ENCODE measurements around the gene ANKRD61. TPM values are rescaled to one million over a fixed set of nuclear protein-coding genes. Genes with fewer than 3 reads are reported as not detected.
A peak's percentile ranks its signal among the peaks of the same experiment; 100 is the strongest.
"Not testable (repeated sequence)": the region's sequence is repeated elsewhere in the genome, so short reads cannot be mapped to it uniquely, and the experiment has no call there.

ANKRD61 gene
- total RNA-seq: under 1 TPM in 2 of 9 donors, not detected in 7; 0.22 to 0.52 TPM
- polyA plus RNA-seq: under 1 TPM in 2 of 3 donors, not detected in 1; 0.13 to 0.35 TPM
- long read RNA-seq, donor 1: 0 reads
- long read RNA-seq, donor 2: 0 reads
- long read RNA-seq, donor 3: 0 reads
- long read RNA-seq, donor 4: 0 reads
- long read RNA-seq, donor 5: 0 reads
- long read RNA-seq, donor 6: 0 reads
- long read RNA-seq, donor 7, partial matches to known transcripts: 11 of 11 reads
- long read RNA-seq, donor 7, other reads (novel, unspliced or antisense): 0 of 11 reads
- long read RNA-seq, donor 8: 0 reads
- long read RNA-seq, donor 9: 0 reads
- long read RNA-seq, donor 10: 0 reads

- Histone ChIP-seq H3K36me3 (replicated peaks in 1 of 2) (peaks cover 0 to 67% of the 10 kb centered on the region in 2 donors), H3K9me3 (replicated peaks in 1 of 3) (no peaks in the 10 kb centered on the region), H3K27me3 (no peaks in the 10 kb centered on the region), H3K27ac (no peak within 1 kb of the TSS), H3K4me1 (replicated peaks in 1 of 2) (no peaks in the 10 kb centered on the region), H3K4me3 (no peak within 1 kb of the TSS)
- no peak for TF ChIP-seq POLR2A (IDR thresholded peaks at IDR 0.05)
- no peak for TF ChIP-seq CTCF (IDR thresholded peaks at IDR 0.05)
- intact Hi-C loops (cut with DNase I): no loop called here
- no peak for DNase-seq
- 72 to 91% (median 79%) methylated on average over 2 of the region's 2 CpGs for WGBS, 4 donors
These were observed at the start of gene ANKRD61 for GRCh38 chr7:6030988-6031387. Gene ANKRD61 (plus strand): TSS chr7:6031376. CDS start chr7:6031376, 0 bp downstream.

GRCh38 chr7:5987061-5987460, 44.1 kb upstream of the ANKRD61 start:
- H3K27ac ChIP-seq; DNase-seq; H3K27me3 ChIP-seq; H3K4me3 ChIP-seq; intact Hi-C loops (cut with DNase I); H3K4me1 ChIP-seq (replicated peaks in 1 of 2); H3K9me3 ChIP-seq (replicated peaks in 1 of 3): not testable (repeated sequence)
- 90 to 95% (median 93%) methylated on average over 12 to 15 of the region's 15 CpGs for whole genome bisulfite sequencing, 4 donors
- peaks cover 0 to 30% of the 10 kb centered on the region in 2 donors for H3K36me3 ChIP-seq (replicated peaks in 1 of 2)

- WGBS, 4 donors: 52 to 54% (median 52%) methylated on average over 10 of the region's 10 CpGs
- no peaks in the 10 kb centered on the region for H3K9me3 ChIP-seq (replicated peaks in 1 of 3)
- TF ChIP-seq POLR2A (IDR thresholded peaks at IDR 0.05) (no peak), CTCF (IDR thresholded peaks at IDR 0.05) (peak; percentile 41 to 83 (median 62))
- DNase-seq: peak; percentile 56 to 81 (median 67)
- H3K4me3 ChIP-seq: no peak overlapping the region
- intact Hi-C loops (cut with DNase I): loop anchor here in 1 of 2 donors (10.0 kb wide), 2 partner anchors 47 to 143 kb away; no protein-coding TSS in a partner anchor
- no peaks in the 10 kb centered on the region for H3K27me3 ChIP-seq
- no peak overlapping the region for H3K27ac ChIP-seq
- peaks cover 0 to 68% of the 10 kb centered on the region in 2 donors for H3K36me3 ChIP-seq (replicated peaks in 1 of 2)
- H3K4me1 ChIP-seq (replicated peaks in 1 of 2): no peaks in the 10 kb centered on the region
These were observed 33.9 kb upstream of the ANKRD61 start for GRCh38 chr7:5997210-5997808.

GRCh38 chr7:6007386-6007785, 23.8 kb upstream of the ANKRD61 start:
- intact Hi-C loops (cut with DNase I): no loop called here
- no peak overlapping the region for H3K4me3 ChIP-seq
- WGBS, 4 donors: 77 to 92% (median 84%) methylated on average over 4 of the region's 4 CpGs

GRCh38 chr7:6007835-6008590, 23.2 kb upstream of the ANKRD61 start:
- DNase-seq; H3K27me3 ChIP-seq; H3K9me3 ChIP-seq (replicated peaks in 1 of 3); intact Hi-C loops (cut with DNase I): not testable (repeated sequence)
- Histone ChIP-seq H3K36me3 (replicated peaks in 1 of 2) (peaks cover 0 to 14% of the 10 kb centered on the region in 2 donors), H3K4me1 (replicated peaks in 1 of 2) (peaks cover 7 to 24% of the 10 kb centered on the region in 2 donors), H3K4me3 (peak overlapping the region in 2 of 4 donors; percentile 69 to 86), H3K27ac (peak overlapping the region in 2 of 5 donors; percentile 94)
- WGBS, 4 donors: 48 to 51% (median 49%) methylated on average over 27 of the region's 27 CpGs

More at GRCh38 chr7:6007386-6007785, 23.8 kb upstream of the ANKRD61 start:
- Histone ChIP-seq H3K36me3 (replicated peaks in 1 of 2) (peaks cover 0 to 19% of the 10 kb centered on the region in 2 donors), H3K27me3 (no peaks in the 10 kb centered on the region), H3K9me3 (replicated peaks in 1 of 3) (no peaks in the 10 kb centered on the region), H3K4me1 (replicated peaks in 1 of 2) (peaks cover 7 to 19% of the 10 kb centered on the region in 2 donors), H3K27ac (no peak overlapping the region)
- TF ChIP-seq CTCF (IDR thresholded peaks at IDR 0.05) (no peak), POLR2A (IDR thresholded peaks at IDR 0.05) (no peak)
- DNase-seq: no peak
